GM19025 (cell line): ENCODE measurements around the gene SPINT2.
A peak's percentile ranks its signal among the peaks of the same experiment; 100 is the strongest.
"Not testable (repeated sequence)": the region's sequence is repeated elsewhere in the genome, so short reads cannot be mapped to it uniquely, and the experiment has no call there.

Source experiments
- ATAC-seq: cut with Tn5 transposase; IDR thresholded peaks from one replicate; pipeline ENCODE4 v1.9.1; 2021; ENCODE audit warnings: mild to moderate bottlenecking, low read depth, moderate library complexity; ENCODE audit not compliant: unreplicated experiment

Gene SPINT2

GRCh38 chr19:38317104-38317612, 52.8 kb downstream of the SPINT2 start:
- ATAC-seq: no peak

GRCh38 chr19:38318660-38319059, 54.3 kb downstream of the SPINT2 start:
- no peak for ATAC-seq

DNA sequence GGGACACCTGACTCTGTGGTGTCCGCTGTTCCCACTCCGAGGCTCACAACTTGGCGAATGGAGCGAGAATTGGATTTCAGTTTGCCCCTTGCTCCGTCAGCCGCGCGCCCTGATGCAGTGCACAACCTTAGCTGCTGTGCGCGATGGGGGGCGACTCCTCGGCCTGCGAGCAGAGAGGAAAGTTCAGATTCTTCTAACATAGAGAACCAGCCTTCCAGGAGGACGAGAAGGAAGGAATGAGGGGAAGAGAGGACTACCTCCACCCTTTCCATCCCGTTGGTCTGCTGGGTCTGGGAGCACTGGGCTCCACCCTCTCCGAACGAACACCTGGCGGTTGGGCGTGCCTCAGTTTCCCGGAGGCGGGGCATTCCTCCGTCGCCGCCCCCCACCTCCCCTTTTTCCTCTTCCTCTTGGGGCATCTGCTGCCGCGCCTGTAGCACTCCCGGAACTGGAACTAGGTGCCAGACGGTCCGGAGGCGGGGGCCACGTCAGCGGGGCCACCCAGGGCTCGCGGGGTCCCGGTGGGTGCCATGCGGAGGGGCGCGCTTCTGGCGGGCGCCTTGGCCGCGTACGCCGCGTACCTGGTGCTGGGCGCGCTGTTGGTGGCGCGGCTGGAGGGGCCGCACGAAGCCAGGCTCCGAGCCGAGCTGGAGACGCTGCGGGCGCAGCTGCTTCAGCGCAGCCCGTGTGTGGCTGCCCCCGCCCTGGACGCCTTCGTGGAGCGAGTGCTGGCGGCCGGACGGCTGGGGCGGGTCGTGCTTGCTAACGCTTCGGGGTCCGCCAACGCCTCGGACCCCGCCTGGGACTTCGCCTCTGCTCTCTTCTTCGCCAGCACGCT, 55.3 kb downstream of the SPINT2 start, which contains the start of gene KCNK6:
Gene KCNK6, plus strand, starts transcription at position 425 of the 838 bp plus-strand sequence. Its CDS starts 106 bp downstream, at position 531.
- ATAC-seq: no peak

DNA sequence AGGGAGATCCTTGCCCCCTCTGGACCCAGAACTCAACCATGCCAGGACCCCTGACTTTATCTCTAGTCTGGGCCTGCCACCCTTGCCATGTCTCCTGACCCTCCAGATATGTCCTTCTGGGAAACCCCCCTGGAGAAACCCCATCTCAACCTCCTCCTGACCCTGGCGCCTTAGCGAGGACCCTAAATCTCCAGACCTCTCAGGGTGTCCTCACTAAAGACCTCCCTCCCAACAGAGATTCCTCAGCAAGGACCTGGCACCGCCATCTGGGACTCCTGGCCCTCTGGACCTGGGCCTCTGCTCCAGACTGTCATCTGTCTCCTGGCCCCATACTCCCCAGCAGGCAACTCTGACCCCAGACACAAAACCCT, 56.6 kb downstream of the SPINT2 start:
- no peak for ATAC-seq

DNA sequence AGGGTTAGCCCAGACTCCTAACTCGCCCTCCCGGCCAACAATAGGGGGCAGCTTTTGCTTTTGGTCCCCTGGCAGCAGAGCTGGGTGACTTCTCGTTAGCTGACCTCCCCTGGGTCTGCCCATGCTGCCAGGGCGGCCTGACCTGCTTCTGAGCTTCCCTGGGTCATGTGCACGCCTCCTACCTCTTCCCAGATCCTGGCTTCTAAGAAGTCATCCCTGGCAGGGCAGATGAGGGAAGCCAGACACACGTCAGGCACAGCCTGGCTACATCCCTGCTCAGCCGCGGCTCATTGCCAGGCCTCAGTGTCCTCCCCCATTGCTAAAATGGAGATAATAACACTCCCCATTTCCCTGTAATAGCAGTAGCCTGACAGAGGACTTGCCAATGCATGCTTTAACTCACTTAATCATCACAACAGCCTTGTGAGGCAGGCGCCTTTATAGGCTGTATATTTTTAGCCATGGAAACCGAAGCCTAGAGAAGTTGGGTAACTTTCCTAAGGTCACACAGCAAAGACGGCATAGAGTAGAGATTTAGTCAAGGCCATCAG, 57.3 kb downstream of the SPINT2 start:
- ATAC-seq: no peak

GRCh38 chr19:38323291-38323690, 58.9 kb downstream of the SPINT2 start:
- no peak for ATAC-seq

- no peak for ATAC-seq
Observed at GRCh38 chr19:38324431-38324830, 60.1 kb downstream of the SPINT2 start.

GRCh38 chr19:38326591-38326990, 62.2 kb downstream of the SPINT2 start:
- ATAC-seq: no peak

DNA sequence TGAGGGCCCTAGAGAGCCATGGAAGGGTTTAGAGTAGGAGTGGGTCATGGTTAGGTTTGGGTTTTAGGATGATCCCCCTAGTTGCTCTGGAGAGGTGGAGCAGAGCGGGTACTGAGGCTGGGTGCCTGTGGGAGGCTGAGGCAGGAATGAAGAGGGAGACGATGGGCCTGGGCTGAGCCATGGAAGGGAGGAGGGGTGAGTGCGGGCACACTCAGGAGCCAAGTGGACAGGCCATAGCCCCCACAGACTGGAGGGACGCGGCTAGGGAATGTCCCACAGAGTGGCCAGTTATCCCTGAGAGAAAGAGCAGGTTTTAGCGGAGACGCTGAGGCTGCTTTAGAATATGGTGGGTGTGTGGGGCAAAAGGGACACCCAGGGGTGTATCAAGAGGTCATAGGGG, 65.3 kb downstream of the SPINT2 start:
- no peak for ATAC-seq

- no peak for ATAC-seq
Observed at GRCh38 chr19:38331728-38332127, 67.4 kb downstream of the SPINT2 start.

DNA sequence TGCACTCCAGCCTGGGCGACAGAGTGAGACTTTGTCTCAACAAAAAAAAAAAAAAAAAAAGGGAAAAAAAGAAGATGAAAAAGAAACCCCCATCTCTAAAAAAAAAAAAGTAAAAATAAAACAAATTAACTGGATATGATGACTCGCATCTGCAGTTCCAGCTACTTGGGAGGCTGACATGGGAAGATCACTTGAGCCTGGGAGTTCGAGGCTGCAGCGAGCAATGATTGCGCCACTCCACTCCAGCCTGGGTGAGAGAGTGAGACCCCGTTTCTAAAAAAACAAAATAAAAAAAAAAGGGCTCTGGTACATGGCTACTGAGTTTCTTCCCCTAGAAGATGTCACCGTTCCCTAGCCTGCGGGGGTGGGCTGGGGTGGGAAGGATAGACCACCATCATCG, 68.9 kb downstream of the SPINT2 start:
- no peak for ATAC-seq

GRCh38 chr19:38335949-38336637, 71.7 kb downstream of the SPINT2 start:
- ATAC-seq: peak; percentile 56

- peak; percentile 42 for ATAC-seq
Observed at GRCh38 chr19:38336638-38337359, 72.4 kb downstream of the SPINT2 start.

- ATAC-seq: no peak
Observed at GRCh38 chr19:38337360-38337653, 72.9 kb downstream of the SPINT2 start.

- ATAC-seq: not testable (repeated sequence)
Observed at GRCh38 chr19:38339011-38339410, 74.6 kb downstream of the SPINT2 start.

DNA sequence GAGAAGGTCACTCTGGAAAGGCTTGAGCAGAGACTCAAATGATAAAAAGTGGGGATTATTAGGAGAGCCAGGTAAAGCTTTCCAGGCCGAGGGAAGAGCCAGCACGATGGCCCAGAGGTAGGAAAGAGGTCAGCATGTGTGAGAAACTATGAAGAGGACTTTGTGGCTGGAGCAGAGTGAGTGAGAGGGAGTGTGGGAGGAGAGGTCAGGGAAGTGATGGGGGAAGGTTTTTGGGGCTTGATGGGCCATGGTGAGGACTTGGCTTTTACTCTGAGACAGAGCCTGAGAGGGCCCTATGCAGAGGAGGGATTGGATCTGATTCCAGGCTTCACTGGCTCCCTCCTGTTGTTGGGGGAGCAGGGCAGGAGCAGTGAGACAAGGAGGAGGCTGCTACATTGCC, 76.6 kb downstream of the SPINT2 start:
- no peak for ATAC-seq
